Hepatocyte (in vitro differentiated cells): Measurements from ENCODE around the gene F12. TPM values are rescaled to one million over a fixed set of nuclear protein-coding genes. Genes with fewer than 3 reads are reported as not detected.

Experiments used
- DNase-seq: peaks from one replicate; pipeline ENCODE4 v3.0.0-alpha.2; 2016; ENCODE audit warnings: low spot score
- H2AFZ ChIP-seq: fragments of 200-600 bp; sonication (generic); 2 replicates; pipeline ENCODE4 v1.6.0; 2016; ENCODE audit warnings: antibody characterized with exemption, mild to moderate bottlenecking
- H3K27ac ChIP-seq: fragments of 200-600 bp; sonication (generic); 2 replicates; pipeline ENCODE4 v1.5.1; 2016; ENCODE audit warnings: mild to moderate bottlenecking
- H3K27me3 ChIP-seq: fragments of 200-600 bp; sonication (generic); 2 replicates; pipeline ENCODE4 v1.6.1; 2016
- H3K36me3 ChIP-seq: fragments of 200-600 bp; sonication (generic); replicated peaks from 2 replicates; pipeline ENCODE4 v1.5.1; 2016; ENCODE audit warnings: low read depth; ENCODE audit not compliant: insufficient read depth
- H3K4me1 ChIP-seq: fragments of 200-600 bp; sonication (generic); 2 replicates; pipeline ENCODE4 v1.5.1; 2016; ENCODE audit warnings: mild to moderate bottlenecking, moderate library complexity; ENCODE audit not compliant: insufficient read depth
- H3K4me2 ChIP-seq: fragments of 200-600 bp; sonication (generic); 2 replicates; pipeline ENCODE4 v1.6.0; 2016
- H3K4me3 ChIP-seq: fragments of 200-600 bp; sonication (generic); 2 replicates; pipeline ENCODE4 v1.5.1; 2016; ENCODE audit warnings: mild to moderate bottlenecking
- H3K79me2 ChIP-seq: fragments of 200-600 bp; sonication (generic); 2 replicates; pipeline ENCODE4 v1.6.0; 2017; ENCODE audit warnings: mild to moderate bottlenecking
- H3K9me2 ChIP-seq: fragments of 200-600 bp; sonication (generic); replicated peaks from 2 replicates; pipeline ENCODE4 v1.6.0; 2017; ENCODE audit warnings: mild to moderate bottlenecking; ENCODE audit not compliant: insufficient read depth
- H3K9me3 ChIP-seq: fragments of 200-600 bp; sonication (generic); 2 replicates; pipeline ENCODE4 v1.5.1; 2016; ENCODE audit warnings: low read depth, mild to moderate bottlenecking
- H4K20me1 ChIP-seq: fragments of 200-600 bp; sonication (generic); 2 replicates; pipeline ENCODE4 v1.6.0; 2016; ENCODE audit warnings: mild to moderate bottlenecking; ENCODE audit not compliant: insufficient read depth, poor library complexity, severe bottlenecking
- CTCF ChIP-seq: fragments of 200-600 bp; sonication (generic); IDR thresholded peaks from 2 replicates; pipeline ENCODE4 v1.5.1; 2016; ENCODE audit warnings: antibody characterized with exemption, mild to moderate bottlenecking; ENCODE audit not compliant: poor library complexity
- EZH2 ChIP-seq: fragments of 200-600 bp; sonication (generic); IDR thresholded peaks from 2 replicates; pipeline ENCODE4 v1.6.1; 2016; ENCODE audit warnings: antibody characterized with exemption, mild to moderate bottlenecking, borderline replicate concordance
- EZH2phosphoT487 ChIP-seq: fragments of 200-600 bp; sonication (generic); IDR thresholded peaks from one replicate; pipeline ENCODE4 v1.6.1; 2018; ENCODE audit warnings: antibody characterized with exemption, mild to moderate bottlenecking, low read depth, moderate library complexity; ENCODE audit not compliant: unreplicated experiment, severe bottlenecking
- WGBS: methylation state at CpG from one replicate; pipeline ENCODE4 v1.1.6; 2016; ENCODE audit warnings: low lambda C conversion rate; ENCODE audit errors: missing lambda C conversion rate; 5-methylcytosine and 5-hydroxymethylcytosine counted together
- polyA plus RNA-seq: library from polyadenylated mRNA; unstranded; fragments of >200 nt; fragmentation: Nextera tagmentation; extraction: Ambion mirVana; gene quantifications from 2 replicates; pipeline ENCODE4 v1.2.1, GENCODE V29; 2016
- total RNA-seq: library from RNA; depleted of rRNA; stranded (reverse); fragments of >200 nt; gene quantifications from 2 replicates; pipeline ENCODE4 v1.2.3, GENCODE V29; 2014

F12 gene
- total and polyA plus RNA-seq, 2 experiments from 2014 or later: 18.2 to 46.6 TPM

- Histone ChIP-seq H3K4me2 (peak overlapping the region; percentile 100), H3K4me1 (peaks cover 14% of the 10 kb centered on the region), H3K9me3 (no peaks in the 10 kb centered on the region), H3K36me3 (no peaks in the 10 kb centered on the region), H3K79me2 (no peaks in the 10 kb centered on the region), H3K27ac (no peak overlapping the region), H3K27me3 (peaks cover 3% of the 10 kb centered on the region), H3K4me3 (no peak overlapping the region), H4K20me1 (no peaks in the 10 kb centered on the region), H2AFZ (no peak overlapping the region), H3K9me2 (no peaks in the 10 kb centered on the region)
- no peak for TF ChIP-seq EZH2phosphoT487
- no peak for TF ChIP-seq EZH2
- no peak for TF ChIP-seq CTCF
- WGBS: 86% methylated on average over 6 of the region's 6 CpGs
- DNase-seq: no peak
These were observed 39.0 kb upstream of the F12 start for GRCh38 chr5:177448244-177448950.

GRCh38 chr5:177447611-177448243 is 38.4 kb upstream of the F12 start:
- no peaks in the 10 kb centered on the region for H3K79me2 ChIP-seq
- H2AFZ ChIP-seq: no peak overlapping the region
- H3K9me3 ChIP-seq: no peaks in the 10 kb centered on the region
- H3K27ac ChIP-seq: no peak overlapping the region
- H3K36me3 ChIP-seq: no peaks in the 10 kb centered on the region
- H3K4me1 ChIP-seq: peaks cover 13% of the 10 kb centered on the region
- no peaks in the 10 kb centered on the region for H3K9me2 ChIP-seq
- peak; percentile 60 for DNase-seq
- peaks cover 3% of the 10 kb centered on the region for H3K27me3 ChIP-seq
- TF ChIP-seq CTCF (no peak), EZH2 (no peak), EZH2phosphoT487 (no peak)
- H3K4me3 ChIP-seq: no peak overlapping the region
- no peaks in the 10 kb centered on the region for H4K20me1 ChIP-seq
- 23% methylated on average over 23 of the region's 23 CpGs for WGBS
- H3K4me2 ChIP-seq: peak overlapping the region; percentile 100

GRCh38 chr5:177447066-177447610 is 37.8 kb upstream of the F12 start:
- H3K4me2 ChIP-seq: peak overlapping the region; percentile 100
- no peaks in the 10 kb centered on the region for H3K9me2 ChIP-seq
- whole genome bisulfite sequencing: 2% methylated on average over 6 of the region's 52 CpGs
- no peak for TF ChIP-seq EZH2phosphoT487
- no peak for TF ChIP-seq EZH2
- TF ChIP-seq CTCF: no peak
- peaks cover 3% of the 10 kb centered on the region for H3K27me3 ChIP-seq
- H3K9me3 ChIP-seq: no peaks in the 10 kb centered on the region
- H4K20me1 ChIP-seq: no peaks in the 10 kb centered on the region
- H2AFZ ChIP-seq: no peak overlapping the region
- peaks cover 13% of the 10 kb centered on the region for H3K4me1 ChIP-seq
- no peaks in the 10 kb centered on the region for H3K79me2 ChIP-seq
- no peaks in the 10 kb centered on the region for H3K36me3 ChIP-seq
- peak overlapping the region; percentile 97 for H3K4me3 ChIP-seq
- no peak overlapping the region for H3K27ac ChIP-seq
- DNase-seq: peak; percentile 83
